Thoracic aorta endothelial cell (primary cell): ENCODE results near the gene REM1. TPM values are rescaled to one million over a fixed set of nuclear protein-coding genes. Genes with fewer than 3 reads are reported as not detected.

Source experiments
- total RNA-seq: library from RNA; depleted of rRNA; stranded (reverse); fragments of >200 nt; gene quantifications from 2 replicates; pipeline ENCODE4 v1.2.3, GENCODE V29; 2012

Gene REM1, protein sequence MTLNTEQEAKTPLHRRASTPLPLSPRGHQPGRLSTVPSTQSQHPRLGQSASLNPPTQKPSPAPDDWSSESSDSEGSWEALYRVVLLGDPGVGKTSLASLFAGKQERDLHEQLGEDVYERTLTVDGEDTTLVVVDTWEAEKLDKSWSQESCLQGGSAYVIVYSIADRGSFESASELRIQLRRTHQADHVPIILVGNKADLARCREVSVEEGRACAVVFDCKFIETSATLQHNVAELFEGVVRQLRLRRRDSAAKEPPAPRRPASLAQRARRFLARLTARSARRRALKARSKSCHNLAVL
- total RNA-seq, result 0.13 and 0.14 TPM in 2 replicates

DNA sequence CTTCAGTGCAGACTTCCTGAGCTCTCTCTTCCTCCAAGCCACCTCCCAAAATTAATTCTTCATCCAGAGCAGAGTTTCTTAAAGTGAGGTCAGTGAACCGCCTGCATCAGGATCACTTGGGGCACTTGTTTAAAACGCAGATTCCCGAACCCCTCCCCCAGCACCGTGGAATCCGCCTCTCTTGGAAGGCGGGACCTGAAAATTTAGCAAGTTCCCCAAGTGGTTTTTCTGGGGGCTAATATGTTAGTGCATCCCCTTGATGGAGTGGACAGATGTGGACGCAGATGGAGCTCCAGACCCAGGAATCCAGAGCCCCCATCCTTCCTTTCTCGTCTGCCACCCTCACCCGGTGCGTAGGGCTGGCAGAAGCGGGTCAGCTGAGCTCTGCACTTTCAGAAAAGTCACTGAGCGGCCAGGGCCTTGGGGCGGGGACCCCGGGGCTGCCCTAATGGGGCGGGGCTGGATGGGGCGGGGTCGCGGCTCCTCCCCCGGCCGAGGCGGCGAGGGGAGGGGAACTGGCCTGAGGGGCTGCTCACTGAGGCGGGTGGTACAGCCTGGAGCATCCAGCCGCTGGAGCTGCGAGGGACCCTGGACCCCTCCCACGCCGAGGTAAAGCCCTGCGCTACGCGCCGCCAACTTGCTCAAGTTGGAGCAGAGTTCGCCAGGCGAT, at the start of gene REM1, which contains the start of gene DEFB124:
TSS of gene REM1 (plus strand) at position 531 of the 670 bp plus-strand sequence. CDS start 1,158 bp downstream, outside the sequence.
TSS of gene DEFB124 (minus strand) at position 370 of the 670 bp plus-strand sequence. CDS start 2,114 bp downstream, outside the sequence.

DNA sequence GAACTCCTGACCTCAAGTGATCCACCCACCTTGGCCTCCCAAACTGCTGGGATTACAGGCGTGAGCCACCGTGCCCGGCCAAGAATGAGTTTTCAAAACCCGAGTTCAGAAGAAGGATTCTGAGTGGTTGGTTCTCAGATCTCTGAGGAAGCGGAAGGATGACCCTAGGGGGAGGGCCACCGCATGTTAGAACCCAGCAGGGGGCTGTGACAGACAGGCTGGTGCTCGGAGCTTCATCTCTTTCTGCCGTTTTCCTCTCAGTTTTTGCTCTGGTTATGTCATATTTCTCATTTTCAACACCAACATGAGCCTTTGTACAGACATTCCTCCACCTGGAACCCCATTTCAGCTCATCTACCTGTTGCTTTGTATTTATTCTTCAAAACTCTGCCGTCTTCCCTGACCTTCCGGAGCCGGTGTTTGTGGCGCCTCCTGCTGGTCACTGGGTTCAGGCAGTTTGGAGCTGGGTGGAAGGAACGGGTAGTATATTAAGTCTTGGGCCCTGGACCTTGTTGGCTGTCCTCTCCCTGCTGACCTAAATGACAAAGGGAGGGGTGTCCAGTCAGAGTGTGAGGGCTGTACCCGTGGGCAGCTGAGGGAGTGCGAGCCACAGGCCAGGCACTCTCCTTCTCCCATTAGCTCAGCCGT, 35.0 kb upstream of the REM1 start, which contains the start of gene DEFB123:
TSS of gene DEFB123 (plus strand) at position 621 of the 648 bp plus-strand sequence. CDS start 67 bp downstream, outside the sequence.

DNA sequence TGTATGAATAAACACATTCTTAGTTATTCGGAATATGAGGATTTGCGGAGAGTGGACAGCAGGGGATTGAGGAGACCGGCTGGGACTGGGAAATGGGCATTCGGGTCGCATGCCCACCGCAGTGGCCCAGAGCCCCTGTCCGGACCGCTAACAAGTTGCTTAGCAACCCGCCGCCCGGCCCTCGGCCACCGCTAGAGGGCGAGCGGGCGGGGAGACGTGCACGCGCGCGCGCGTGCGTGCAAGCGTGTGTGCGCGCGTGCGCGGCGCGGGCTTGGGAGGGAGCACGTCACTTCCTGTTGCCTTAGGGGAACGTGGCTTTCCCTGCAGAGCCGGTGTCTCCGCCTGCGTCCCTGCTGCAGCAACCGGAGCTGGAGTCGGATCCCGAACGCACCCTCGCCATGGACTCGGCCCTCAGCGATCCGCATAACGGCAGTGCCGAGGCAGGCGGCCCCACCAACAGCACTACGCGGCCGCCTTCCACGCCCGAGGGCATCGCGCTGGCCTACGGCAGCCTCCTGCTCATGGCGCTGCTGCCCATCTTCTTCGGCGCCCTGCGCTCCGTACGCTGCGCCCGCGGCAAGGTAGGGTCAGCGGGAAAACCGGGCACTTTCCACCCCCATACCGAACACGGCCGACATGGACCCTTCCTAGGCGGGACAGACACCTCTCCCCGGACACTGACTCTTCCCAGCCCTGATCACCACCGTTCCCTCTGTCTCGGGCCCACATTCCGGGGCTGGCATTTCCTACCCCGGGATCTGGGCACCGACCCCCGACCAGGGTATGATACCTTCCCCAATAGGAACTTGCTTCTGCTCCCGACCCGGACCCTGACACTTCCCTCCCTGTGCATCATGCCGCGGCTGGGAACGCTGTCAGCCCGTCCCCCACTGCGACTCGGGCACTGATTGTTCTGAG, 39.3 kb downstream of the REM1 start, which contains the start of gene HM13:
TSS of gene HM13 (plus strand) at position 289 of the 918 bp plus-strand sequence. CDS start at position 399, 110 bp downstream.

Other genes with a start within 250 kb of the REM1 start
- gene DEFB115, start 217.6 kb upstream of the REM1 start, total RNA-seq, result not detected in 2 replicates
- not detected in 2 replicates for gene DEFB116, start 166.7 kb upstream of the REM1 start, total RNA-seq
- not detected in 2 replicates for gene DEFB118, start 106.7 kb upstream of the REM1 start, total RNA-seq
- not detected in 2 replicates for gene DEFB119, start 84.7 kb upstream of the REM1 start, total RNA-seq
- not detected in 2 replicates for gene DEFB121, start 69.1 kb upstream of the REM1 start, total RNA-seq
- gene DEFB123, start 34.7 kb upstream of the REM1 start, total RNA-seq, result not detected in 2 replicates
- not detected in 2 replicates for gene DEFB124, start 161 bp upstream of the REM1 start, total RNA-seq
- 85.1 and 106 TPM in 2 replicates for gene HM13, start 39.2 kb downstream of the REM1 start, total RNA-seq
- 151 and 204 TPM in 2 replicates for gene ID1, start 130.0 kb downstream of the REM1 start, total RNA-seq
- not detected in 2 replicates for gene COX4I2, start 162.6 kb downstream of the REM1 start, total RNA-seq
- 172 and 212 TPM in 2 replicates for gene BCL2L1, start 247.6 kb downstream of the REM1 start, total RNA-seq